Testis (tissue), 2 donors: ENCODE results near the gene ANKLE1.

Experiments
- POLR2A ChIP-seq: fragments of 450-650 bp; IDR thresholded peaks from one replicate; pipeline ENCODE4 v1.6.1; 2017; ENCODE audit warnings: antibody characterized with exemption, mild to moderate bottlenecking, moderate library complexity
- TF ChIP-seq, protein P1 (sequence below), 3 experiments: fragments of 450-650 bp in 2 of 3; fragments of 200-600 bp in 1 of 3; sonication (generic) in 1 of 3; IDR thresholded peaks; one replicate each; pipeline ENCODE4 v1.5.1; 2016 to 2019; ENCODE audit warnings: antibody characterized with exemption in 3 of 3, mild to moderate bottlenecking in 2 of 3, moderate library complexity in 1 of 3

DNA sequence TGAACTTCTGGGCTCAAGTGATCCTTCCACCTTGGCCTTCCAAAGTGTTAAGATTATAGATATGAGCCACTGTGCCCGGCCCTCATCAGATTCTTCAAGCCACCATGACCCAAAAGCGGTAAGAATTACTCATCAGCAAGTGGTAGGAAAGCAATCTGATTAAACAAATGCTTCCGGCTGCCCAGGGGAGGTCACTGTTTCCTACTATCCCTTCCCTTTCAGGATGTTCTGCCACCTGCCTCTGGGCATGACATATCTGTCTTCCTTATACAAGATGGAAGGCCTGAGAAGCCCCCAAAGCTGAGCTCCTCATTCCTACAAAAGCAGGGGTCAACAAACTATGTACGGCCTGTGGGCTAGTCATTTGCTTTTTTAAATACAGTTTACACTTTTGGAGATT is 14.6 kb downstream of the ANKLE1 start:
- no peak for TF ChIP-seq POLR2A
- TF ChIP-seq, protein P1, sequence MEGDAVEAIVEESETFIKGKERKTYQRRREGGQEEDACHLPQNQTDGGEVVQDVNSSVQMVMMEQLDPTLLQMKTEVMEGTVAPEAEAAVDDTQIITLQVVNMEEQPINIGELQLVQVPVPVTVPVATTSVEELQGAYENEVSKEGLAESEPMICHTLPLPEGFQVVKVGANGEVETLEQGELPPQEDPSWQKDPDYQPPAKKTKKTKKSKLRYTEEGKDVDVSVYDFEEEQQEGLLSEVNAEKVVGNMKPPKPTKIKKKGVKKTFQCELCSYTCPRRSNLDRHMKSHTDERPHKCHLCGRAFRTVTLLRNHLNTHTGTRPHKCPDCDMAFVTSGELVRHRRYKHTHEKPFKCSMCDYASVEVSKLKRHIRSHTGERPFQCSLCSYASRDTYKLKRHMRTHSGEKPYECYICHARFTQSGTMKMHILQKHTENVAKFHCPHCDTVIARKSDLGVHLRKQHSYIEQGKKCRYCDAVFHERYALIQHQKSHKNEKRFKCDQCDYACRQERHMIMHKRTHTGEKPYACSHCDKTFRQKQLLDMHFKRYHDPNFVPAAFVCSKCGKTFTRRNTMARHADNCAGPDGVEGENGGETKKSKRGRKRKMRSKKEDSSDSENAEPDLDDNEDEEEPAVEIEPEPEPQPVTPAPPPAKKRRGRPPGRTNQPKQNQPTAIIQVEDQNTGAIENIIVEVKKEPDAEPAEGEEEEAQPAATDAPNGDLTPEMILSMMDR (IDR thresholded peaks at IDR 0.05): no peak
